ENCODE results near the gene SPAG8.

DNA sequence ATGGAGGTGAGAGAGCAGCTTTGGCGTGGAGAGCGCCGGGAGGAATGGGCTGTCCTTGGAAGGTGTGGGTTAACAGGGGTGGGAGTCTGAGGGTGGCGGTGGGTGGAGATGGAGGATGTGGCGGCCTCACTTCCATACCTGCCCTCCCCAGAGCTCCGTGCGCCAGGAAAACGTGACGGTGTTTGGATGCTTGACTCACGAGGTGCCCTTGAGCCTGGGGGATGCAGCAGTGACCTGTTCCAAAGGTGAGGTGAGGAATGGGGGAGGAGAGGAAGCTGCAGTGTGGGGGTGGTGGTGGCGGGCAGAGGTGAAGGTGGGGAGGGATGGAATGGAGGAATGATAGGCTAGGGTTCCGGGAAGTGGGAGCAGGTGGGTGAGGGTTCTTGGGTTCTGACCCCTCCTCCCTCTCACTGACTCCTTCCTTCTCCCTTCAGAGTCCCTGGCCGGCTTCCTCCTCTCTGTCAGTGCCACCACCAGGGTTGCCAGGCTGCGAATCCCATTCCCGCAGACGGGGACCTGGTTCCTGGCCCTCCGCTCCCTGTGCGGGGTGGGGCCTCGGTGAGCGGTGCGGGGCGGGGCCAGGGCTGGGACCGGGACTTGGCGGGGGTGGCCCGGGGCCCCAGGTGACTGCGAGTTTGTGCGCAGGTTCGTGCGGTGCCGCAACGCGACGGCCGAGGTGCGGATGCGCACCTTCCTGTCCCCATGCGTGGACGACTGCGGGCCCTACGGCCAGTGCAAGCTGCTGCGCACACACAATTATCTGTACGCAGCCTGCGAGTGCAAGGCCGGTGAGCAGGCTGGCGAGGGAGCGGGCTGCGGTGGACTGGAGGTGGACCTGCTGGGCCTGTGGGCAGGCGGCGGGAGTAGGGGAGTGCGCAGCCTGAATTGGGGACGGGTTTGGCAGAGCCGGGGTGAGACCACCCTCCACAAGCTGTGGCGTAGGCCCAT is 34.0 kb upstream of the SPAG8 start:
- TF ChIP-seq CTCF (IDR thresholded peaks at IDR 0.05) = no peak
- no peak for TF ChIP-seq POLR2AphosphoS5 (IDR thresholded peaks at IDR 0.05)
- no peak for TF ChIP-seq POLR2A (IDR thresholded peaks at IDR 0.05)

Measured in breast epithelium (tissue), 3 donors.